ENCODE results near the gene NHSL1. TPM values are rescaled to one million over a fixed set of nuclear protein-coding genes. Genes with fewer than 3 reads are reported as not detected.

NHSL1 gene
- total RNA-seq, 4 donors from 2014 or later, result 5.4 to 24.3 (median 22.2) TPM

- TF ChIP-seq CTCF (IDR thresholded peaks at IDR 0.05; ENCODE audit: low read depth), result no peak
These were observed 81.1 kb downstream of the NHSL1 start for GRCh38 chr6:138418118-138418742.

- no peak for TF ChIP-seq CTCF (IDR thresholded peaks at IDR 0.05; ENCODE audit: low read depth)
These were observed 81.7 kb downstream of the NHSL1 start for GRCh38 chr6:138417493-138418117.

GRCh38 chr6:138416206-138416605 lies 83.1 kb downstream of the NHSL1 start:
- no peak for TF ChIP-seq CTCF (IDR thresholded peaks at IDR 0.05; ENCODE audit: low read depth)

- no peak for TF ChIP-seq CTCF (IDR thresholded peaks at IDR 0.05; ENCODE audit: low read depth)
These were observed 84.2 kb downstream of the NHSL1 start for GRCh38 chr6:138415125-138415524.

GRCh38 chr6:138410972-138411880 lies 88.1 kb downstream of the NHSL1 start:
- no peak for TF ChIP-seq CTCF (IDR thresholded peaks at IDR 0.05; ENCODE audit: low read depth)

GRCh38 chr6:138410048-138410735 lies 89.1 kb downstream of the NHSL1 start:
- no peak for TF ChIP-seq CTCF (IDR thresholded peaks at IDR 0.05; ENCODE audit: low read depth)
